SK-N-MC (cell line): Measurements from ENCODE around the gene TAF4B.

Experiments
- EZH2 ChIP-seq: fragments of 200-600 bp; sonication (generic); IDR thresholded peaks from one replicate; pipeline ENCODE4 v1.6.1; 2017; ENCODE audit warnings: antibody characterized with exemption
- FOXP2 ChIP-seq: optimal IDR thresholded peaks from 2 replicates; pipeline ENCODE3; 2011; ENCODE audit warnings: mild to moderate bottlenecking, moderate library complexity; ENCODE audit not compliant: insufficient read depth; ENCODE audit errors: extremely low read length, control extremely low read depth
- POLR2AphosphoS5 ChIP-seq: IDR thresholded peaks from 2 replicates; pipeline ENCODE4 v1.6.1; 2012; ENCODE audit warnings: mild to moderate bottlenecking, low read depth, low read length, borderline replicate concordance

DNA sequence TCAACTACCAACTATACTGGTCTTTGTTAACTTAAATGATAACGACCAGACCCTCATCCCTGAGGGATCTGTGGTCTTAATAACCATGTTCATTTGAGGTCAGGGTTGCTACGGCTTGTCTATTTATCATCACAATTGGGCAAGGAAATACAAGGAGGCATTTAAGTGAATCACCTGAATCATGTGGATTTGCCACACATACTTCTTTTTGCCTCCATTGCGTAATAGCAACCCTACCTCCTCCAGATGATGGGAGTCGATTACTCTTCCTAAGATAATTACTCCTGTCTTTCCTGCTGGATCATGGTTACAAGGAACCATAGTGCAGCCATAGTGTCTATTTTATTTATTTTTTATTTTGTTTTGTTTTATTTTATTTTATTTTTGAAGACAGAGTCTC, 42.2 kb downstream of the TAF4B start:
- TF ChIP-seq EZH2 (no peak), POLR2AphosphoS5 (no peak), FOXP2 (no peak)
